Measurements from ENCODE around the gene IRF5. TPM values are rescaled to one million over a fixed set of nuclear protein-coding genes. Genes with fewer than 3 reads are reported as not detected.

Gene IRF5
- total RNA-seq, 2 donors from 2014 or later = 5.0 to 9.7 TPM

DNA sequence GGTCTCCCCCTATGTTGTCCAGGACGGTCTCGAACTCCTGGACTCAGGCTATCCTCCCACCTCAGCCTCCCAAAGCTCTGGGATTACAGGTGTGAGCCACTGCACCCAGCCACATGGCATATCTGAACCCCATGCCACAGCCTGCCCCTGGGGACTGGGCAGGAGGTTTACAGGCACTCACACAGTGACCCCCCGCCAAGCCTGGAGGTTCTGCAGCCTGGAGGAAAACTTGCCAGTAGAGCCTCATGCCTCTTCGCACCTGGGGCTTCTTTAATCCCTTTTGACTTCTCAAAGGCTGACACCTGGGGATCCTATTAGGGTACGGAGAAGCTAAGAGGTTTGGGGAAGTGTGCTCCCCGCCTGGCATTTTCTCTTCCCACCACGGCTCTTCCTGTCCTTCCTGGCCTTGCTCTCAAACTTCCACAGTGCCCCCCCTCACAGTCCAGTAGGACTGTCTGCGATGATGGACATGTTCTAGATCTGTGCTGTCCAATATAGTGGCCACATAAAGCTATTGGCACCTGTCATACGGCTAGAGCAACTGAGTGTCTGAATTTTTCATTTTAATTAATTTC, 15.8 kb upstream of the IRF5 start:
- H3K9ac ChIP-seq (ENCODE audit: low read depth in 2 of 2, low read length in 2 of 2) = no peak overlapping the region
- H3K9me3 ChIP-seq = no peaks in the 10 kb centered on the region
- H3K4me1 ChIP-seq = no peaks in the 10 kb centered on the region
- H3K4me3 ChIP-seq = no peak overlapping the region
- TF ChIP-seq CTCF (IDR thresholded peaks at IDR 0.05) = no peak
- no peaks in the 10 kb centered on the region for H3K36me3 ChIP-seq
- no peak for DNase-seq
- no peaks in the 10 kb centered on the region for H3K27me3 ChIP-seq
- H3K27ac ChIP-seq = no peak overlapping the region
- intact Hi-C loops (cut with DNase I) = no loop called here

- no peak for TF ChIP-seq CTCF (IDR thresholded peaks at IDR 0.05)
- Histone ChIP-seq H3K9me3 (no peaks in the 10 kb centered on the region), H3K4me3 (no peak overlapping the region), H3K9ac (ENCODE audit: low read depth in 2 of 2, low read length in 2 of 2) (no peak overlapping the region), H3K27me3 (no peaks in the 10 kb centered on the region), H3K27ac (no peak overlapping the region), H3K4me1 (no peaks in the 10 kb centered on the region), H3K36me3 (no peaks in the 10 kb centered on the region)
- intact Hi-C loops (cut with DNase I) = no loop called here
- no peak for DNase-seq
These were observed 15.0 kb upstream of the IRF5 start for GRCh38 chr7:128922496-128923410.

DNA sequence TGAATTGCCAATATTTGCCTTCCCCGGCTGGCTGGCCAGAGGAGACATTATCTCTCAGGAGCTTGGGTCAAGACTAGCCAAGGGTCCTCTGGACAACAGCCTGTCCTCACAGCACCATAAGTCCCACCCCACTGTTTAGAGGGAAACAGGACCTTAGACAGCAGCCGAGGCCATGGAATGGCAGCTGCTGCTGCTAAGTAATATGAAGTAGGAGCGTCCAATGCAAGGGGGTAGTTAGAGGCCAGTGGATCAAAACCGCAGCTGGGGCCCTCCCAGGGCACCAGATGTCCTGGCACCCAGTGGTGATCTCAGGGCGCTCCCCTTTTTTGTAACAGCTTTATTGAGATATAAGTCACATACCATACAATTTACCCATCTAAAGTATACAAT, 14.3 kb upstream of the IRF5 start:
- Histone ChIP-seq H3K36me3 (no peaks in the 10 kb centered on the region), H3K4me3 (no peak overlapping the region), H3K27ac (no peak overlapping the region), H3K4me1 (no peaks in the 10 kb centered on the region), H3K9me3 (no peaks in the 10 kb centered on the region), H3K27me3 (no peaks in the 10 kb centered on the region), H3K9ac (ENCODE audit: low read depth in 2 of 2, low read length in 2 of 2) (no peak overlapping the region)
- no peak for TF ChIP-seq CTCF (IDR thresholded peaks at IDR 0.05)
- intact Hi-C loops (cut with DNase I) = no loop called here
- DNase-seq = no peak

DNA sequence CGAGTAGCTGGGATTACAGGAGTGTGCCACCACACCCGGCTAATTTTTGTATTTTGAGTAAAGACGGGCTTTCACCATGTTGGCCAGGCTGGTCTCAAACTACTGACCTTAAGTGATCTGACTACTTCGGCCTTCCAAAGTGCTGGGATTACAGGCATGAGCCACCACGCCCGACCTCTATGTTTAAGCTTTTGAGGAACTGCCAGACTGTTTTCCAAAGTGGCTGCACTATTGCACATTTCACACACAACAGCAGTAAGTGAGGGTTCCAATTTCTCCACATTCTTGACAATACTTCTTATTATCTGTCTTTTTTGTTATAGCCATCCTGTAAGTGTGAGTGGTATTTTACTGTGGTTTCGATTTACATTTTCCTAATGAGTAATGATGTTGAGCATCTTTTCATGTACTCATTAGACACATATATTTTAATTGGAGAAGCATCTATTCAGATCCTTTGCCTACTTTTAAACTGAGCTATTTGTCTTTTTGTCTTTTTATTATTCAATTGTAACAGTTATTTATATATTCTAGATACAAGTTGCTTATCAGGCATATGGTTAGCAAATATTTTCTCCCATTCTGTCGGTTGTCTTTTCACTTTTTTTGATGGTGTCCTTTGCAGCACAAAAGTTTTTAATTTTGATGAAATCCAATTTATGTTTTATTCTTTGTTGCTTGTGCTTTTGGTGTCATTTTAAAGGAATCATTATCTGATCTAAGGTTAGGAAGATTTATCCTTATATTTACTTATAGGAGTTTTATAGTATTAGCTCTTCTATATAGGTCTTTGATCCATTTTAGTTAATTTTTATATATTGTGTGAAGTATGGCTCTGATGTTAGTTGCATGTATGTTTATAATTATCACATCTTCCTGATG, 12.8 kb upstream of the IRF5 start:
- H3K4me1 ChIP-seq = no peaks in the 10 kb centered on the region
- no peaks in the 10 kb centered on the region for H3K27me3 ChIP-seq
- H3K36me3 ChIP-seq = no peaks in the 10 kb centered on the region
- H3K9ac ChIP-seq (ENCODE audit: low read depth in 2 of 2, low read length in 2 of 2) = no peak overlapping the region
- no peak overlapping the region for H3K4me3 ChIP-seq
- intact Hi-C loops (cut with DNase I) = no loop called here
- TF ChIP-seq CTCF (IDR thresholded peaks at IDR 0.05) = no peak
- no peak for DNase-seq
- H3K27ac ChIP-seq = no peak overlapping the region
- H3K9me3 ChIP-seq = no peaks in the 10 kb centered on the region

GRCh38 chr7:128928159-128928813, 9.4 kb upstream of the IRF5 start:
- intact Hi-C loops (cut with DNase I) = no loop called here
- Histone ChIP-seq H3K9ac (ENCODE audit: low read depth in 2 of 2, low read length in 2 of 2) (no peak overlapping the region), H3K9me3 (no peaks in the 10 kb centered on the region), H3K36me3 (no peaks in the 10 kb centered on the region), H3K27ac (no peak overlapping the region), H3K27me3 (no peaks in the 10 kb centered on the region), H3K4me1 (no peaks in the 10 kb centered on the region), H3K4me3 (no peak overlapping the region)
- DNase-seq = no peak
- TF ChIP-seq CTCF (IDR thresholded peaks at IDR 0.05) = no peak
